H9 (cell line): ENCODE measurements around the gene ITPR2. TPM values are rescaled to one million over a fixed set of nuclear protein-coding genes. Genes with fewer than 3 reads are reported as not detected.

Source experiments
- DNase-seq: peaks from one replicate; pipeline ENCODE4 v3.0.0-alpha.2; 2017
- H2AFZ ChIP-seq: one replicate; pipeline ENCODE4 v1.6.1; 2013; ENCODE audit warnings: mild to moderate bottlenecking, low read length, control low read depth, moderate library complexity
- H2AK5ac ChIP-seq: 2 replicates; pipeline ENCODE4 v1.6.1; 2013; ENCODE audit warnings: low read length, control low read depth, mixed read lengths; ENCODE audit not compliant: insufficient read length
- H2BK120ac ChIP-seq: one replicate; pipeline ENCODE4 v1.6.1; 2013; ENCODE audit warnings: low read depth, mild to moderate bottlenecking, low read length, control low read depth, inconsistent platforms; ENCODE audit not compliant: poor library complexity, severe bottlenecking
- H2BK12ac ChIP-seq: 2 replicates; pipeline ENCODE4 v1.6.1; 2013; ENCODE audit warnings: low read length, control low read depth, mixed read lengths, low read depth; ENCODE audit not compliant: insufficient read length
- H2BK15ac ChIP-seq: 2 replicates; pipeline ENCODE4 v1.6.1; 2013; ENCODE audit warnings: low read depth, low read length, control low read depth
- H2BK20ac ChIP-seq: one replicate; pipeline ENCODE4 v1.6.1; 2013; ENCODE audit warnings: low read depth, mild to moderate bottlenecking, low read length, control low read depth, inconsistent platforms; ENCODE audit not compliant: poor library complexity, severe bottlenecking
- H2BK5ac ChIP-seq: 2 replicates; pipeline ENCODE4 v1.6.1; 2013; ENCODE audit warnings: low read length, control low read depth, mixed read lengths; ENCODE audit not compliant: insufficient read length
- H3K14ac ChIP-seq: 2 replicates; pipeline ENCODE4 v1.6.1; 2013; ENCODE audit warnings: low read length, control low read depth; ENCODE audit not compliant: insufficient read depth
- H3K18ac ChIP-seq: 2 replicates; pipeline ENCODE4 v1.6.1; 2013; ENCODE audit warnings: low read depth, mild to moderate bottlenecking, mixed read lengths, low read length, control low read depth; ENCODE audit not compliant: insufficient read length
- H3K23ac ChIP-seq: 2 replicates; pipeline ENCODE4 v1.6.1; 2013; ENCODE audit warnings: low read length, control low read depth, mixed read lengths, low read depth; ENCODE audit not compliant: insufficient read length
- H3K23me2 ChIP-seq: 2 replicates; pipeline ENCODE4 v1.6.1; 2013; ENCODE audit warnings: low read depth, mild to moderate bottlenecking, mixed read lengths, low read length, control low read depth; ENCODE audit not compliant: insufficient read length, poor library complexity, severe bottlenecking
- H3K27ac ChIP-seq: 2 replicates; pipeline ENCODE4 v1.5.1; 2013; ENCODE audit warnings: low read length, control low read depth, mixed read lengths, low read depth; ENCODE audit not compliant: insufficient read length
- H3K27me3 ChIP-seq: 2 replicates; pipeline ENCODE4 v1.6.1; 2013; ENCODE audit warnings: low read length, control low read depth, inconsistent platforms; ENCODE audit not compliant: insufficient read depth
- H3K4ac ChIP-seq: 2 replicates; pipeline ENCODE4 v1.6.1; 2013; ENCODE audit warnings: low read depth, mild to moderate bottlenecking, control low read depth, inconsistent platforms, low read length, moderate library complexity
- H3K4me1 ChIP-seq: 2 replicates; pipeline ENCODE4 v1.6.1; 2013; ENCODE audit warnings: low read length, control low read depth, inconsistent platforms; ENCODE audit not compliant: insufficient read depth
- H3K4me2 ChIP-seq: 2 replicates; pipeline ENCODE4 v1.6.1; 2013; ENCODE audit warnings: low read length, control low read depth, mixed read lengths; ENCODE audit not compliant: insufficient read length, insufficient read depth
- H3K56ac ChIP-seq: 2 replicates; pipeline ENCODE4 v1.6.1; 2013; ENCODE audit warnings: low read depth, mild to moderate bottlenecking, mixed read lengths, low read length, control low read depth; ENCODE audit not compliant: insufficient read length
- H3K79me1 ChIP-seq: 2 replicates; pipeline ENCODE4 v1.6.1; 2013; ENCODE audit warnings: low read depth, mild to moderate bottlenecking, moderate library complexity, low read length, control low read depth, inconsistent platforms; ENCODE audit not compliant: insufficient read depth, poor library complexity, severe bottlenecking
- H3K79me2 ChIP-seq: 2 replicates; pipeline ENCODE4 v1.6.1; 2013; ENCODE audit warnings: low read length, control low read depth, inconsistent platforms; ENCODE audit not compliant: insufficient read depth
- H3K9ac ChIP-seq: 2 replicates; pipeline ENCODE4 v1.6.1; 2013; ENCODE audit warnings: low read length, control low read depth, mixed read lengths; ENCODE audit not compliant: insufficient read length; ENCODE audit errors: extremely low read depth
- H3K9me3 ChIP-seq: one replicate; pipeline ENCODE4 v1.6.1; 2013; ENCODE audit warnings: low read depth, low read length, inconsistent platforms; ENCODE audit not compliant: control insufficient read depth
- H3T11ph ChIP-seq: one replicate; pipeline ENCODE4 v1.6.1; 2013; ENCODE audit warnings: mild to moderate bottlenecking, low read length, control low read depth, inconsistent platforms
- H4K20me1 ChIP-seq: one replicate; pipeline ENCODE4 v1.6.1; 2013; ENCODE audit not compliant: control insufficient read depth, insufficient read length, insufficient read depth
- H4K5ac ChIP-seq: 2 replicates; pipeline ENCODE4 v1.6.1; 2013; ENCODE audit warnings: low read depth, mild to moderate bottlenecking, mixed read lengths, low read length, control low read depth; ENCODE audit not compliant: insufficient read length
- H4K8ac ChIP-seq: replicated peaks from 2 replicates; pipeline ENCODE4 v1.6.1; 2013; ENCODE audit warnings: low read length, control low read depth, mixed read lengths, low read depth; ENCODE audit not compliant: insufficient read length
- H4K91ac ChIP-seq: 2 replicates; pipeline ENCODE4 v1.6.1; 2013; ENCODE audit warnings: low read depth, mild to moderate bottlenecking, moderate library complexity, mixed read lengths, low read length, control low read depth; ENCODE audit not compliant: insufficient read length
- H3K27ac Mint-ChIP-seq, 3 experiments: 2 replicates in 2 of 3; 3 replicates in 1 of 3; pipeline ENCODE4 v1.8.0; 2020 to 2021; ENCODE audit warnings: mixed read lengths in 3 of 3, mild to moderate bottlenecking in 1 of 3, moderate library complexity in 1 of 3
- H3K27me3 Mint-ChIP-seq: 2 replicates; pipeline ENCODE4 v1.8.0; 2021; ENCODE audit warnings: low read depth, mild to moderate bottlenecking, moderate library complexity, mixed read lengths
- H3K36me3 Mint-ChIP-seq, 3 experiments: 2 replicates in 2 of 3; 3 replicates in 1 of 3; pipeline ENCODE4 v1.8.0; 2020 to 2021; ENCODE audit warnings: low read depth in 3 of 3, mixed read lengths in 3 of 3; ENCODE audit not compliant: insufficient read depth in 1 of 3
- H3K4me1 Mint-ChIP-seq, 2 experiments: 2 replicates each; pipeline ENCODE4 v1.8.0; 2020; ENCODE audit warnings: mixed read lengths in 2 of 2
- H3K4me3 Mint-ChIP-seq, 2 experiments: 2 replicates in 1 of 2; 3 replicates in 1 of 2; pipeline ENCODE4 v1.8.0; 2020 to 2021; ENCODE audit warnings: mild to moderate bottlenecking in 2 of 2, mixed read lengths in 2 of 2, moderate library complexity in 1 of 2
- H3K9me3 Mint-ChIP-seq, 2 experiments: 2 replicates in 1 of 2; 3 replicates in 1 of 2; pipeline ENCODE4 v1.8.0; 2020; ENCODE audit warnings: mild to moderate bottlenecking in 2 of 2, mixed read lengths in 2 of 2, moderate library complexity in 1 of 2
- CTCF ChIP-seq: fragments of 200-600 bp; sonication (generic); conservative IDR thresholded peaks from 3 replicates; pipeline ENCODE4 v1.8.0; 2021; ENCODE audit warnings: antibody characterized with exemption, mild to moderate bottlenecking
- WGBS: extraction: QIAGEN DNeasy Blood & Tissue Kit; methylation state at CpG from one replicate; pipeline ENCODE4 v1.1.7; 2013; ENCODE audit warnings: missing lambda C conversion rate, low lambda C conversion rate, mixed read lengths; ENCODE audit not compliant: insufficient read length; ENCODE audit errors: extremely low coverage; 5-methylcytosine and 5-hydroxymethylcytosine counted together
- total RNA-seq: library from RNA; stranded (reverse); gene quantifications from 2 replicates; pipeline ENCODE4 v1.2.1, GENCODE V29; 2021

The ITPR2 gene
- total RNA-seq, 1 experiment from 2014 or later = 14.8 TPM

DNA sequence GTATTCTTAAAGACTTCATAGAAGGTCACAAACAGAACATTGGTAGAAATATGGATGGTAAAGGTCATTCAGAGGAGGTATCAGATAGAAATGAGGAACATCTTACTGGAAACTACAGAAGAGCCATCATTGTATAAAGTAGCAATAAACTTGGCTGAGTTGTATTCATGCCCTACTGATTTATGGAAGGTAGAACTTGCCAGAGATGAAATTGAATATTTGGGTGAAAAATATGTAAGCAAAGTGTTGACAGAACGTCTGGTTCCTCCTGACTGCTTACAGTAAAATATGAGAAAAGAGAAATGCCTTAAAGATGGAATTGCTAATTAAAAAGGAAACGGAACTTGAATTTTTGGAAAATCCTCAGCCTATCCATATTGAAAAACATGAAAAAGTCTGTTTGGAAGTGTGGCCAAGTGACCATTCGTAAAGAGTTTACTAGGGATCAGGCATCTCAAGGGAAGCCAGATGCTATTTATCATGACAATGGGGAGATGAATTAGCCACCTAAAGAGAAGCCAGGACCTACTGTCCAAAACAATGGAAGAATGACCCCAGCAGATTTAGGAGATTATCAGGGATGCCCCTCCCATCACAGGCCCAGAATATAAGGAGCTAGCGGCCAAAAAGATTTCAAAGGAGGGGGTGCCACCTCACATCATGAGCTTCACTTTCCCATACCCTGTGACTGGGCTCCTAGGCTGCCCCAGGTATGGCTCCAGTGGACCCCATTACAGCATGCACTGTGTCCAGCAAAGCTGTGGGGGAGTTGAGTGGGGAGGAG lies 189.3 kb downstream of the ITPR2 start:
- Histone ChIP-seq H3K9me3 (no peaks in the 10 kb centered on the region), H3K14ac (peak overlapping the region; percentile 65; the same call in 1 of the 2 replicates), H2BK12ac (no peak overlapping the region), H2AFZ (no peak overlapping the region), H2AK5ac (no peak overlapping the region), H3K4me2 (no peak overlapping the region), H2BK15ac (no peak overlapping the region), H2BK20ac (no peak overlapping the region), H3K4me1 (peaks cover 2% of the 10 kb centered on the region; the same call in 1 of the 2 replicates), H3K23me2 (no peaks in the 10 kb centered on the region), H3K79me1 (no peaks in the 10 kb centered on the region), H2BK120ac (no peak overlapping the region), H3K18ac (peak overlapping the region; percentile 17), H2BK5ac (no peak overlapping the region), H3K56ac (no peak overlapping the region), H3K79me2 (no peaks in the 10 kb centered on the region), H3K27ac (no peak overlapping the region), H4K8ac (no peak overlapping the region), H3K27me3 (no peaks in the 10 kb centered on the region), H3T11ph (no peak overlapping the region), H4K91ac (no peak overlapping the region), H3K9ac (no peak overlapping the region), H3K4ac (no peak overlapping the region), H4K20me1 (no peaks in the 10 kb centered on the region), H4K5ac (no peak overlapping the region), H3K23ac (no peak overlapping the region)
- TF ChIP-seq CTCF = no peak
- H3K4me1 Mint-ChIP-seq = peaks cover 24 to 26% of the 10 kb centered on the region in 2 experiments
- H3K9me3 Mint-ChIP-seq = peaks cover 0 to 4% of the 10 kb centered on the region in 2 experiments; a peak in 1 of 5 replicates
- no peak overlapping the region; a peak in 1 of 5 replicates for H3K4me3 Mint-ChIP-seq
- peak overlapping the region; percentile 6 to 87 (median 83); a peak in 5 of 7 replicates for H3K27ac Mint-ChIP-seq
- H3K36me3 Mint-ChIP-seq = peaks cover 11 to 17% (median 16%) of the 10 kb centered on the region in 3 experiments; a peak in 5 of 7 replicates
- WGBS = no CpG with 5 or more reads among the region's 4 CpGs
- no peaks in the 10 kb centered on the region for H3K27me3 Mint-ChIP-seq
- DNase-seq = peak; percentile 52
